CD14-positive monocyte (primary cell): ENCODE data around the gene HCN4. TPM values are rescaled to one million over a fixed set of nuclear protein-coding genes. Genes with fewer than 3 reads are reported as not detected.
A peak's percentile ranks its signal among the peaks of the same experiment; 100 is the strongest.

ENCODE experiments used
- DNase-seq, 3 donors: peaks; one replicate each; pipeline ENCODE4 v3.0.0-alpha.2; 2011 to 2022
- H2AFZ ChIP-seq: 2 replicates; pipeline ENCODE4 v1.6.0; 2012; ENCODE audit warnings: mild to moderate bottlenecking, low read depth, low read length, inconsistent platforms; ENCODE audit not compliant: insufficient read depth, poor library complexity, severe bottlenecking
- H3K27ac ChIP-seq, 2 donors: 1 replicate in 1 of 2; 2 replicates in 1 of 2; pipeline ENCODE4 v1.5.1; 2012 to 2013; ENCODE audit warnings: low read length in 2 of 2, control low read depth in 1 of 2, inconsistent platforms in 1 of 2, low read depth in 1 of 2, mild to moderate bottlenecking in 1 of 2
- H3K27me3 ChIP-seq, 2 donors: one replicate each; pipeline versions ENCODE4 v1.6.0 to v1.6.1; 2011 to 2013; ENCODE audit warnings: low read length in 2 of 2; ENCODE audit not compliant: control insufficient read depth in 2 of 2, insufficient read depth in 2 of 2
- H3K36me3 ChIP-seq, 2 donors: replicated peaks in 1 of 2; 1 replicate in 1 of 2; 2 replicates in 1 of 2; pipeline versions ENCODE4 v1.5.1 to v1.6.1; 2012 to 2013; ENCODE audit warnings: low read length in 2 of 2, control low read depth in 1 of 2, inconsistent platforms in 1 of 2, mild to moderate bottlenecking in 1 of 2; ENCODE audit not compliant: insufficient read depth in 2 of 2, control insufficient read depth in 1 of 2
- H3K4me1 ChIP-seq, 2 donors: 1 replicate in 1 of 2; 2 replicates in 1 of 2; pipeline versions ENCODE4 v1.5.1 to v1.6.1; 2012 to 2013; ENCODE audit warnings: low read length in 2 of 2, control low read depth in 1 of 2, inconsistent platforms in 1 of 2, mild to moderate bottlenecking in 1 of 2, moderate library complexity in 1 of 2; ENCODE audit not compliant: insufficient read depth in 2 of 2, control insufficient read depth in 1 of 2
- H3K4me2 ChIP-seq: replicated peaks from 2 replicates; pipeline ENCODE3; 2012; ENCODE audit warnings: low read length, moderate library complexity, mild to moderate bottlenecking; ENCODE audit not compliant: poor library complexity, severe bottlenecking; ENCODE audit errors: extremely low read depth
- H3K4me3 ChIP-seq, 3 experiments: fragments of 200-600 bp in 1 of 3; sonication (generic) in 1 of 3; replicated peaks in 1 of 3; 1 replicate in 2 of 3; 2 replicates in 1 of 3; pipeline ENCODE4 v1.5.1; 2011 to 2013; ENCODE audit warnings: low read length in 3 of 3, mild to moderate bottlenecking in 3 of 3, control low read depth in 2 of 3, low read depth in 2 of 3, inconsistent platforms in 1 of 3, moderate library complexity in 1 of 3
- H3K79me2 ChIP-seq: 2 replicates; pipeline ENCODE4 v1.6.0; 2012; ENCODE audit warnings: mild to moderate bottlenecking, control low read depth, inconsistent platforms, low read length, moderate library complexity; ENCODE audit not compliant: insufficient read depth
- H3K9ac ChIP-seq: 2 replicates; pipeline ENCODE4 v1.6.0; 2017; ENCODE audit warnings: low read length, mild to moderate bottlenecking; ENCODE audit not compliant: insufficient read depth, poor library complexity, severe bottlenecking
- H3K9me3 ChIP-seq, 2 donors: replicated peaks in 1 of 2; 1 replicate in 1 of 2; 2 replicates in 1 of 2; pipeline versions ENCODE4 v1.5.1 to v1.6.1; 2012 to 2013; ENCODE audit warnings: low read length in 2 of 2, control low read depth in 1 of 2; ENCODE audit not compliant: control insufficient read depth in 1 of 2, insufficient read depth in 1 of 2
- H4K20me1 ChIP-seq: 2 replicates; pipeline ENCODE4 v1.6.0; 2012; ENCODE audit warnings: mild to moderate bottlenecking, low read length, control low read depth, moderate library complexity; ENCODE audit not compliant: insufficient read depth
- H3K27ac Mint-ChIP-seq, 7 donors: one replicate each; pipeline ENCODE4 v1.8.0; 2020; ENCODE audit warnings: mild to moderate bottlenecking in 7 of 7, mixed read lengths in 7 of 7, moderate library complexity in 6 of 7, inconsistent platforms in 2 of 7
- H3K27me3 Mint-ChIP-seq, 3 donors: one replicate each; pipeline ENCODE4 v1.8.0; 2021 to 2022; ENCODE audit warnings: low read depth in 3 of 3, mild to moderate bottlenecking in 3 of 3, mixed read lengths in 3 of 3, moderate library complexity in 3 of 3, inconsistent platforms in 1 of 3
- H3K36me3 Mint-ChIP-seq, 2 donors: one replicate each; pipeline ENCODE4 v1.8.0; 2020; ENCODE audit warnings: mixed read lengths in 2 of 2, inconsistent platforms in 1 of 2, mild to moderate bottlenecking in 1 of 2
- H3K4me1 Mint-ChIP-seq: one replicate; pipeline ENCODE4 v1.8.0; 2020; ENCODE audit warnings: mild to moderate bottlenecking, mixed read lengths
- H3K4me3 Mint-ChIP-seq, 2 donors: one replicate each; pipeline ENCODE4 v1.8.0; 2020; ENCODE audit warnings: mild to moderate bottlenecking in 2 of 2, mixed read lengths in 2 of 2, moderate library complexity in 1 of 2
- H3K9me3 Mint-ChIP-seq, 7 donors: one replicate each; pipeline ENCODE4 v1.8.0; 2020 to 2022; ENCODE audit warnings: mixed read lengths in 7 of 7, mild to moderate bottlenecking in 6 of 7, moderate library complexity in 6 of 7, inconsistent platforms in 2 of 7
- WGBS: methylation state at CpG from one replicate; pipeline ENCODE4 v1.1.5; 2013; ENCODE audit warnings: missing lambda C conversion rate; ENCODE audit not compliant: insufficient coverage; 5-methylcytosine and 5-hydroxymethylcytosine counted together
- intact Hi-C, 2 donors: fragments of 100-400 bp; cut with micrococcal nuclease; formaldehyde crosslinking; loops; one replicate each; pipeline versions ENCODE4 v1.15.0 to v1.15.1; 2023
- polyA plus RNA-seq, 3 donors: library from polyadenylated mRNA; depleted of rRNA in 1 of 3; unstranded in 2 of 3; stranded (reverse) in 1 of 3; fragments of 300-500 nt in 2 of 3; fragments of >200 nt in 1 of 3; fragmentation: Illumina TruSeq in 2 of 3; gene quantifications; 1 replicate in 2 of 3; 2 replicates in 1 of 3; pipeline ENCODE4 v1.2.3, GENCODE V29; 2012 to 2021
- TF ChIP-seq, protein P1 (sequence below): fragments of 200-600 bp; IDR thresholded peaks from one replicate; pipeline ENCODE4 v1.8.0; 2022; ENCODE audit warnings: antibody characterized with exemption, mild to moderate bottlenecking

The HCN4 gene
- polyA plus RNA-seq, 3 donors = not detected

DNA sequence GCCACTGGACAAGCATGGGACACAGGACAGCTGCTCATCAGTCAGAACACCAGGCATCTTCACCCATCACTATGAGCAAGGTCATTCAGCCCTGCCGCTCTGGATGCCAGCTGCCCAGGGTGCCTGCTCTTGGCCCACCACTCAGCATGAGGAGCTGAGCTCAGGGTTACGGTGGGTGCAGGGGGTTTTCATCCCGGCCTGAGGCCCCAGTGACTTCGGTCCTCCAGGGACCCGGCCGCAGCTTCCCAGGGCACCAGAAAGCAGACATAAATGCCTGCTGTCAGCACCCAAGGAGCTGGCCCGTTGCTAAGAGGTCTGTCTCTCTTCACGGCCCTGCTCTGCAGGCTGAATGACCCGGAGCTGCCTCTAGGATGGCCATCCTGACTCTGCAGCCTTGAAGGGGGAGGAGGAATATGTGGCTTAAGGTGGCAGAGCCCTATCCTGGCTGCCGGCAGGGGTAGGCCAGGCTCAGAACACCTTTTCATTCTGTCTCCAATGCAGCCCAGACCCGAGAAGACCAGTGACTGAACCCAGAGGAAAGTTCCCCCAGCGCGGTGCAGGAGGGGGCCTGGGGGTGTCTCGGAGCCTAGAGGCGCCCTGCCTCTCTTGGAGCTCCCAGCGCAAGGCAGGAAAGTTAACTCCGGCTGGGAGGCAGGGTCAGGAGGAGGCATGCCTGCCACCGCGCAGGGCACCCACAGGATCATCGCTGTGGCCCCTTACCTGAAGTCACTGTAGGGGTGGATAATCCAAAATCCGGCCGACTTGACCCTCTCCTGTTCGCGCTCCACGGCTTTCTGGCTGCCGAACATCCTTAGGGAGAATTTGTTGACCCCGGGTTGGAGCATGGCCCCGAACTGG lies 1.8 kb downstream of the HCN4 start:
- Histone ChIP-seq H3K27ac (no peak overlapping the region), H3K9me3 (peaks cover 0 to 13% of the 10 kb centered on the region in 2 donors), H3K9ac (no peak overlapping the region), H3K4me3 (no peak overlapping the region), H2AFZ (no peak overlapping the region), H3K4me1 (no peaks in the 10 kb centered on the region), H4K20me1 (no peaks in the 10 kb centered on the region), H3K36me3 (no peaks in the 10 kb centered on the region), H3K27me3 (peaks cover 54 to 78% of the 10 kb centered on the region in 2 donors), H3K79me2 (no peaks in the 10 kb centered on the region), H3K4me2 (no peak overlapping the region)
- H3K27me3 Mint-ChIP-seq = peaks cover 68 to 89% (median 73%) of the 10 kb centered on the region in 3 donors
- H3K4me3 Mint-ChIP-seq = peak overlapping the region in 1 of 2 donors; percentile 81
- no peaks in the 10 kb centered on the region for H3K36me3 Mint-ChIP-seq
- H3K27ac Mint-ChIP-seq = no peak overlapping the region
- H3K4me1 Mint-ChIP-seq = no peaks in the 10 kb centered on the region
- DNase-seq = no peak
- H3K9me3 Mint-ChIP-seq = peaks cover 0 to 6% (median 0%) of the 10 kb centered on the region in 7 donors
- 22% methylated on average over 27 of the region's 28 CpGs for WGBS
- TF ChIP-seq, protein P1, sequence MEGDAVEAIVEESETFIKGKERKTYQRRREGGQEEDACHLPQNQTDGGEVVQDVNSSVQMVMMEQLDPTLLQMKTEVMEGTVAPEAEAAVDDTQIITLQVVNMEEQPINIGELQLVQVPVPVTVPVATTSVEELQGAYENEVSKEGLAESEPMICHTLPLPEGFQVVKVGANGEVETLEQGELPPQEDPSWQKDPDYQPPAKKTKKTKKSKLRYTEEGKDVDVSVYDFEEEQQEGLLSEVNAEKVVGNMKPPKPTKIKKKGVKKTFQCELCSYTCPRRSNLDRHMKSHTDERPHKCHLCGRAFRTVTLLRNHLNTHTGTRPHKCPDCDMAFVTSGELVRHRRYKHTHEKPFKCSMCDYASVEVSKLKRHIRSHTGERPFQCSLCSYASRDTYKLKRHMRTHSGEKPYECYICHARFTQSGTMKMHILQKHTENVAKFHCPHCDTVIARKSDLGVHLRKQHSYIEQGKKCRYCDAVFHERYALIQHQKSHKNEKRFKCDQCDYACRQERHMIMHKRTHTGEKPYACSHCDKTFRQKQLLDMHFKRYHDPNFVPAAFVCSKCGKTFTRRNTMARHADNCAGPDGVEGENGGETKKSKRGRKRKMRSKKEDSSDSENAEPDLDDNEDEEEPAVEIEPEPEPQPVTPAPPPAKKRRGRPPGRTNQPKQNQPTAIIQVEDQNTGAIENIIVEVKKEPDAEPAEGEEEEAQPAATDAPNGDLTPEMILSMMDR = no peak
- intact Hi-C loops = no loop called here

DNA sequence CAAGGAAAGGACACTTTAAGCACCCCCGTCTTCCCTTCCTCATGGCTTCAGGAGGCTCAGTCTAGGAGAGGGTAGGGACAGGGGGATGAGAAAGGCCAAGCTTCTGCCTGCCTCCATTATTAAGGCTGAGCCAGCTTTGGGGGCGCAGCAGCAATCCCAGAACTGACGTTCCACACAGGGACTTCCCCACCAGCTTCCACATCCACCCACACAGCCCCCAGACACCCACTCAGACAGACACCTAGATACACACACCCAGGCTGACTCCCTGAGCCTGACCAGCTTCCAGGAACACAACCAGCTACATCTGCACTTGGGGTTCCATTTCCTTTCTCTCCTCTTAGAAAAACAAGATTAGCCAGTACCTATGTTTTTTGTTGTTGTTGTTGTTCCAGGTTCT lies 4.7 kb downstream of the HCN4 start:
- no peak overlapping the region for H3K27ac Mint-ChIP-seq
- 83% methylated on average over 2 of the region's 3 CpGs for WGBS
- H3K27ac ChIP-seq = no peak overlapping the region

More for the DNA sequence above, 4.7 kb downstream of the HCN4 start:
- Mint-ChIP-seq H3K4me1 (no peaks in the 10 kb centered on the region), H3K9me3 (peaks cover 0 to 2% (median 0%) of the 10 kb centered on the region in 7 donors), H3K4me3 (no peak overlapping the region), H3K36me3 (no peaks in the 10 kb centered on the region), H3K27me3 (peaks cover 49 to 76% (median 53%) of the 10 kb centered on the region in 3 donors)
- Histone ChIP-seq H3K9me3 (peaks cover 0 to under 1% of the 10 kb centered on the region in 2 donors), H3K4me3 (no peak overlapping the region), H3K27me3 (peaks cover 25 to 48% of the 10 kb centered on the region in 2 donors), H3K4me1 (no peaks in the 10 kb centered on the region), H3K9ac (no peak overlapping the region), H3K36me3 (no peaks in the 10 kb centered on the region), H4K20me1 (no peaks in the 10 kb centered on the region), H3K79me2 (no peaks in the 10 kb centered on the region), H3K4me2 (no peak overlapping the region), H2AFZ (no peak overlapping the region)
- intact Hi-C loops = no loop called here
- no peak for DNase-seq
- TF ChIP-seq, protein P1 = no peak
